WI38 (cell line): Measurements from ENCODE around the gene KRT9.
"Not testable (repeated sequence)": the region's sequence is repeated elsewhere in the genome, so short reads cannot be mapped to it uniquely, and the experiment has no call there.

Source experiments
- H3K4me3 ChIP-seq: 2 replicates; pipeline ENCODE4 v1.5.1; 2011; ENCODE audit warnings: low read depth, mild to moderate bottlenecking, control low read depth, low read length
- CTCF ChIP-seq: IDR thresholded peaks from 2 replicates; pipeline ENCODE4 v1.5.1; 2012; ENCODE audit warnings: low read depth, mild to moderate bottlenecking, control low read depth, low read length

KRT9 gene

GRCh38 chr17:41617136-41617535, 45.3 kb upstream of the KRT9 start:
- no peak for TF ChIP-seq CTCF
- no peak overlapping the region for H3K4me3 ChIP-seq

- H3K4me3 ChIP-seq: not testable (repeated sequence)
These were observed 44.6 kb upstream of the KRT9 start for GRCh38 chr17:41616486-41616885.

- no peak overlapping the region for H3K4me3 ChIP-seq
- no peak for TF ChIP-seq CTCF
These were observed 43.6 kb upstream of the KRT9 start for GRCh38 chr17:41615454-41615853.

GRCh38 chr17:41614767-41615166, 42.9 kb upstream of the KRT9 start:
- not testable (repeated sequence) for H3K4me3 ChIP-seq

- no peak overlapping the region for H3K4me3 ChIP-seq
These were observed 42.2 kb upstream of the KRT9 start for GRCh38 chr17:41614098-41614497.

GRCh38 chr17:41613277-41614082, 41.6 kb upstream of the KRT9 start:
- no peak overlapping the region for H3K4me3 ChIP-seq
- TF ChIP-seq CTCF: no peak

More at GRCh38 chr17:41614098-41614497, 42.2 kb upstream of the KRT9 start:
- TF ChIP-seq CTCF: no peak

GRCh38 chr17:41612376-41613160, 40.7 kb upstream of the KRT9 start, which contains the start of gene KRT16:
Gene KRT16 (minus strand): TSS chr17:41612767. CDS start chr17:41612688, 79 bp downstream.
- H3K4me3 ChIP-seq: not testable (repeated sequence)

GRCh38 chr17:41610965-41611640, 39.2 kb upstream of the KRT9 start:
- TF ChIP-seq CTCF: no peak
- H3K4me3 ChIP-seq: no peak overlapping the region

- not testable (repeated sequence) for H3K4me3 ChIP-seq
These were observed 38.2 kb upstream of the KRT9 start for GRCh38 chr17:41610061-41610517.

GRCh38 chr17:41606930-41607329, 35.1 kb upstream of the KRT9 start:
- H3K4me3 ChIP-seq: not testable (repeated sequence)
